ENCODE measurements around the gene KCNMB1.

- TF ChIP-seq POLR2AphosphoS5 (IDR thresholded peaks at IDR 0.05; ENCODE audit: low read depth) (no peak), CTCF (IDR thresholded peaks at IDR 0.05; ENCODE audit: insufficient read depth, low read length) (no peak), GABPA (IDR thresholded peaks at IDR 0.05; ENCODE audit: low read depth) (no peak)
Measured at GRCh38 chr5:170426786-170427185, 37.6 kb upstream of the KCNMB1 start.
